GM18519 (cell line): ENCODE data around the gene NHSL2.
"Not testable (repeated sequence)": the region's sequence is repeated elsewhere in the genome, so short reads cannot be mapped to it uniquely, and the experiment has no call there.

ENCODE experiments used
- ATAC-seq: cut with Tn5 transposase; IDR thresholded peaks from one replicate; pipeline ENCODE4 v1.9.1; 2021; ENCODE audit warnings: mild to moderate bottlenecking, moderate library complexity; ENCODE audit not compliant: unreplicated experiment, low FRiP score

The NHSL2 gene

GRCh38 chrX:72038868-72039267 lies 128.2 kb downstream of the NHSL2 start:
- no peak for ATAC-seq

DNA sequence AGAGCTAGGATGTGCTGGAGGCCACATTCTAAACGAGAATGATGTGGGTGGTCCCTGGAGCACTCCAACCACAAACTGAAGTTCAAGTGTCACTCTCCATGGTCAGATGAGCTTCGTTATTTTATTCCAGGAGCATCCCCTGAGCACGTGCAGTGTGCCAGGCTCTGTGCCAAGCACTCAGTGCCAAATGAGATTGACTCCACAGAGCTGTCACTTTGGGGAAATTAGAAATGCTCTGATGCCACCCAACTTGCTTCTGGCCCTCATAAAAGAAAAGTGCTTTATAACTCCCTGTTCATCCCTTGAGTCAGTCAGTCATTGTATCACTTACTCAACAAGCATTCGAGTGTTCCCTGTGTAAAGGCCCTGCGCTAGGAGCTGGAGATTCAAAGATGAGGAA lies 129.9 kb downstream of the NHSL2 start:
- ATAC-seq: no peak

DNA sequence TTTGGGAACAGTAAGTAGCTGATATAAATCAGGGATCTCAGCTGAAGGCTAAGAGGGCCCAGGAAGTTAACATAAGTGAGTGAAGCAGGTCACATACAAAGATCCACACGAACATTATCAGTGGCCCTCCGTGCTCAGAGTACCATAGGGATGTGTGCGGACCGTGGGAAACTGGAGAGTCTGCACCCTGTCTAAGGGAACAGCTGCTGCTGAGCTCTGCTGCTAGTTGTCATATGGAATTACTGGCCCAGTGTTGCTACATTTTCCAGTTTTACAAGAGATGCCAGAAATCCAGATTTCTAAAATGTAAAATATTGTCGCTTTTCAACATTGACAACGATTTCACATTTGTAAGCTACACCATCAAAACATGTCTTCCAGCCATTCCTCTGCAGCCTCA lies 130.5 kb downstream of the NHSL2 start:
- ATAC-seq: no peak

DNA sequence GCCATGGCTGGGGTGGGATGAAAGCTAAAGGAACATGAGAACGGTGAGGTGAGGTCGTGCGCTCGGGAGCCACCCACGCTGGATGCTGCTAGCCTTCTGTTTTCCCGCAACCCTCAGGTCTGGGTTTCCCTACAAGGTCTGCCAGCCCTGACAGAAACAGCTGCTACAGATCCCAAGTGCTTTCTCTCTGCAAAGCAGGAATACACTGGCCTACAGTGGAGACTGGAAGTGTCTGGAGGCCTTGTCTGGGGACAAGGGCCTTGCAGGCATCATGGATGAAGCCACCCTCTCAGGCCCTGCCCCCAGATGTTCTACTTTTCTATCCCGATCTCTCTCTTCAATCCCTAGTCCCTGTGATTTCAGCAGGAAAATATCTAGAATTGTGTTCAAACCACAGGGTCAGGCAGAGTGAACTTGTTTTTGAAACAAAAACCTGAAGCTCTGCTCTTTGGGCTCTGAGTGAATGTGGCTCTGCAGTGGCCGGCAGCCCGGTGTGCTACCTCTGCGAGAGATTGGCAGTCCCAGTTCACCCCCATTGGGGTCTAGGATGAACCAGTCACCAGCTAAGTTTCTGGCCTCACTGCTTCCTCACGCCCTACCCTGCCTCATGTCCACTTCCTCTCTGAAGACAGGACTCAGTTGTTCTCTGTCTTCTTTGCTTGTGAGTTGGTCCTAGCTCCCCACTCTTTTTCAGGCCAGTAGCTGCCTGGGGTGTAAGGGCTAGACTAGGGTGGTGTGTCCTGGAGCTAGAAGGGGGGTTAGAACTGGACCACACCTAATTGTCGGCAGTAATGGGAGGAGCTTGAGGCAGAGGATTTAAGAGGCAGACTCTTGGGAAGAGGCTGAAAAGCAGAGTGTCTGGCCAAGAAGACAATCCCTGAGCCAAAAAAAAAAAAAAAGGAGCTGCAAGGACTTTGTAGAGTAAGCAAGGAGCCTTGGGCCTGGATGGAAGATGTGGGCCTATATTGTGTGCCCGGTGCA lies 131.5 kb downstream of the NHSL2 start:
- ATAC-seq: no peak

- no peak for ATAC-seq
Measured at GRCh38 chrX:72042852-72043248, 132.2 kb downstream of the NHSL2 start.

GRCh38 chrX:72043636-72044035 lies 133.0 kb downstream of the NHSL2 start:
- ATAC-seq: no peak

GRCh38 chrX:72045141-72045540 lies 134.5 kb downstream of the NHSL2 start:
- ATAC-seq: no peak

DNA sequence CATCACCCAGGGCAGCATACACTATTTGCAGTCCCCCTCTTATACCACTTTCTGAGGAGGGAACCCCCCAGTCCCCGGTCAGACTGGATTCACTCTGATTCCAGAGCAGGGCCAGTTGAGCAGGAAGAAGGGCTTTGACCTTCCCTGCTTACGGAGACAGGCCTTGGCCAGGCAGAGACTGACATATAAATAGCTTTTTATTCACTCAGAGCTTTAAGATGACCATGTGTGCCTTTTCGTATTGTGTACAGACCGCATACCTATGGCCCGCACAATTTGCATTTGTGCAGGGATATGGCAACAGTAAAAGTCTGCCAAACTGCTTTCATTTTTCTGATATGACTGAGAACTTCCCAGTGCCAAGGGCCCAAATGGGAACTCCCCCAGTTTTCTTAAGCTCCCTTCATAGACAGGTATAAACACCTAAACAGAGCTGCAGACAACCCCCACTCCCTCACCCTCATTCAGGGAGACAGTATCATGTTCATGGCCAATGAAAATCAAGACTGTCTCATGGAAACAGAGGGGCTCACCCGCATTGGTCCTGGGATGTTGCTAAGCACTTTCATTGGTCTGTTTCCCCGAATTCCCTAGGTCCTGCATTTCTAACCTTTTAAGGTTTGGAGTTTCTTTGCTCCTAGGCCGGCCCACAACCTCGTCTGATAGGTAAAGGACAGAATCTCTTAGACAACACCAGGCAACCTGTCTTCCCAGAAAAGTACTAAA lies 135.1 kb downstream of the NHSL2 start:
- no peak for ATAC-seq

DNA sequence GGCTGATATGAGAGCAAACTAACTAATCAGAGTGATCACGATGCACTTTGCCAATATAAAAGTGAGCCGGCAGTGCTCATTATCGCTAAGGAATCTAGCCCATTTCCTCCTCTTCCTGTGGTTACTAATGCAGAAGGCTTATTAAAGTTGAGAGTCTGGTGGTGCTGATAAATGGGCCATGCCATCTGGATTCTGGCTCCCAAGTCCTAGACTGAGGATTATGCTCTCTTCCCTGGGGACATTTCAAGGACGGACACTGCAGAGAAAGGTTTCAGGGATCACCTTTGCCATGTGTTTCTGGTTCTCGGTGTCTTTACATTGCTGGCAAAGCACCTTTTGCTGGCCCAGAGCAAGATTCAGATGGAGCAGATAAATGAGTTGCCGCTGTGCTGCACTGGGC lies 135.8 kb downstream of the NHSL2 start:
- ATAC-seq: no peak

GRCh38 chrX:72048510-72049455 lies 138.1 kb downstream of the NHSL2 start:
- ATAC-seq: no peak

- no peak for ATAC-seq
Measured at GRCh38 chrX:72050011-72050410, 139.4 kb downstream of the NHSL2 start.

GRCh38 chrX:72051589-72051988 lies 140.9 kb downstream of the NHSL2 start:
- ATAC-seq: no peak

DNA sequence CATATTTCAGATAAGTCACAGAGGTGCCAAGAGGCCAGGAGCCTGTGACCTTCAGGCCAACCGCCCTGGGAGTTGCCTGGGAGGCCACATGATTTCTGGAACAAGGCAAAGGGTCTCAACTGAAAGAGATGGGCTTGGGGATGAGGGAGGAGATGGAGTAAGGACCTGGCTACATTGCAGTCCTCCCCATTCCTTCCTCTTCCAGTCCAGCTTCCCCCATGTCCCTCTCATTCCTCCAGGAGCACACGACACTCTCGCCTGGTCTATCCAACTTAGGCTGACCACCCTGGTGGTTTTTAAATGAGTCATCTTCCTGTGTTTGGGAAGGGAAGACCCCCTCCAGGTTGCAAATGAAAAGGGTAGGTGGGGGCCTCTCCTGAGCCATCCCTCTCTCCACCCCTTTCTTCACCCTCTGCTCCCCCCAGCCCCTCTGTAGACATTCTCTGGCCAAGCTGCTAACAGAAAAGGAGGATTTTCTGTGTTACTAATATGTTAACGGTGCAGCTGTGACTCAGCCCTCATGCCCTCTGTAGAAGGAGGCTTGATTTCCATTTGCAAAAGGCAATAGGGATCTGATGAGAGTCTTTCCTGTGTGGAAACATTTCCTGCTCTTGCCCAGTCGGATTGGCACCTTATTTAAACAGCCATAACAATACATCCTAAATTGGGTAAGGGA lies 141.9 kb downstream of the NHSL2 start:
- no peak for ATAC-seq

DNA sequence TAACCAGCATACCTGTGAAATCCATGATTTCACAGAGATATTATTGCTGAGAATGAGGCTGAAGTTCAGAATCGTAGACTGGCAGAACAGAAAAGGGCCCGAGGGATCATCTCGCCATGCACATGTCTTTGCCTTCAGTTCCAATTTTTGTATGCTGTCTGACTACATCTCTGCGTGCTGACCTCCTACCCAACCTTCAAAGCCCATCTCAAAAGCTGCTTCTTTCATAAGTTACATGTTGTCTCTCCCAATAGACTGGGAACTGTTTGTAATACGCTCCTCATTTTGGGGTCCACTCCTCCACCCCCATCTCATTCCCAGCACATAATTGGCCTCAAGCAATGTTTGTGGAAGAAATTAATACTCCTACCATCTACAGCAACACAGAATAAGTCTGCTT lies 142.9 kb downstream of the NHSL2 start:
- no peak for ATAC-seq

DNA sequence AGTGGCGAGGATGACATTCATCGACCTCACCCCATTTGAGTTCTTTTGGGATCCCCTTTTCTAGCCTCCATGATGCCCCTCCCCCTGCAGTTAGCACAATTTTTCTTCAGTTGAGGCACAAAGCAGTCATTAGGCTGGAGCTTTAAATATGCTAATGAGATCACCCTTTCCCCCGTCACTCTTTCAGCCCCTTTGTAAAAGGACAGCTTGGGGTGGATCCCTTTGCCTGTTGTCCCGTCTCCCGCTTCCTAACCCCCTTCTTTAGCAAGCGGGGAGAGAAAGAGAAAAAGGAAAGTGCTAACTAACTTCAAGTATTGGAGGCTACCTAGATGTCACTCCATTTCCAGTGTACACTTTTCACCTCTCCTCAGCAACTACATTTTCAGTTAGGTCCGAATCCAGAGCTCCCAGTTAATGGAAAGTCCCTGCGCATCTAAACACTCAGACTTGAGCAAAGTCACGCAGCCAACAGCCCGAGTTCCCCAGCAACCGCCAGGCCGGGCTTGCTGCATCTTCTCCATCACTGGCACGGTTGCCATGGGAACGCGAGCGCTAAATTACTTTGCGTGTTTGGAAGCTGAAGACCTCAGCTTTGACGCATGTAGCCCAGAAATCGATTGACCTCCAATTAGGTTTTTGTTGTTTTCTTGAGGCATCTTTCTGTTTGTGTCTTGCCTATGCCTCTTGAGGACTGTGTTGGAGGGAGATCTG lies 144.3 kb downstream of the NHSL2 start:
- ATAC-seq: no peak

DNA sequence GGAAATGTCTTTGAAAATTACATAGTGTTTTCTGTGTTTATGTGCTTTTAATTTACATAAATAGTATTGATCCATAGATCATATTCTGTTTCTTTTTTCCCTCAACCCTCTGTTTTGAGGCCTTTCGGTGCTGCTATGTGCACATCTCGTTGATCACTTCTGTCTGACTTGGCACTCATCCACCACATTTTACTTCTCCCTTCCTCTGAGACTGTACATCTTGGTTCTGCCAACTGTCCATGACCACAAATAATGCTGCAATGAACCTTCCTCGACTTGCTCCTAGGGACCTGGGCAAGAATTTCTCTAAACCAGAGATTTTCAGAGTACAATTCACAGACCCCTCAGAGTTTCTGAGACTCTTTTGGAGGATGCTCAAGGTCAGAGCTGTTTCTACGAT lies 146.7 kb downstream of the NHSL2 start:
- ATAC-seq: no peak

DNA sequence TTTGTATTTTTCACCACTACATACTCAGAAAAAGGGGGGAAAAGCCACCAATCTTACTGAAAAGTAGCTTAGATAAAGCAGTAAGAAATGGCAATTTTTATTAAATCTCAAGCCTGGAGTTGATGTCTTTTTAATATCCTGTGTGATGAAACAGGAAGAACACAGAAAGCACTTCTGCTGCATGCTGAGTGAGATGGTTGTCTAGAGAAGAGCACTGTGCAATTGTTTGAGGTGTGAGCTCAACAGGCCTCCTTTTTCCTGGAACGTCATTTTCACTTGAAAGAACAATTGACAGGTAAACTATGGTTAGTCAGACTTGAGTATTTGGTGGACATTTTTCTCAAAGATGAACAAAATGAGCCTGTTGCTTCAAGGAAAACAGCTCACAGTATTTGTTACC lies 147.2 kb downstream of the NHSL2 start:
- ATAC-seq: no peak

GRCh38 chrX:72058346-72058745 lies 147.7 kb downstream of the NHSL2 start:
- ATAC-seq: not testable (repeated sequence)

GRCh38 chrX:72060196-72060920 lies 149.7 kb downstream of the NHSL2 start:
- no peak for ATAC-seq
